ENCODE measurements around the gene SLC2A13. TPM values are rescaled to one million over a fixed set of nuclear protein-coding genes. Genes with fewer than 3 reads are reported as not detected.

Gene SLC2A13
- total and polyA plus RNA-seq, 10 of the 15 experiments (the other 5 are each of a cell fraction or from before 2014, with no cell fraction given) = 0.05 to 3.7 (median 0.25) TPM

DNA sequence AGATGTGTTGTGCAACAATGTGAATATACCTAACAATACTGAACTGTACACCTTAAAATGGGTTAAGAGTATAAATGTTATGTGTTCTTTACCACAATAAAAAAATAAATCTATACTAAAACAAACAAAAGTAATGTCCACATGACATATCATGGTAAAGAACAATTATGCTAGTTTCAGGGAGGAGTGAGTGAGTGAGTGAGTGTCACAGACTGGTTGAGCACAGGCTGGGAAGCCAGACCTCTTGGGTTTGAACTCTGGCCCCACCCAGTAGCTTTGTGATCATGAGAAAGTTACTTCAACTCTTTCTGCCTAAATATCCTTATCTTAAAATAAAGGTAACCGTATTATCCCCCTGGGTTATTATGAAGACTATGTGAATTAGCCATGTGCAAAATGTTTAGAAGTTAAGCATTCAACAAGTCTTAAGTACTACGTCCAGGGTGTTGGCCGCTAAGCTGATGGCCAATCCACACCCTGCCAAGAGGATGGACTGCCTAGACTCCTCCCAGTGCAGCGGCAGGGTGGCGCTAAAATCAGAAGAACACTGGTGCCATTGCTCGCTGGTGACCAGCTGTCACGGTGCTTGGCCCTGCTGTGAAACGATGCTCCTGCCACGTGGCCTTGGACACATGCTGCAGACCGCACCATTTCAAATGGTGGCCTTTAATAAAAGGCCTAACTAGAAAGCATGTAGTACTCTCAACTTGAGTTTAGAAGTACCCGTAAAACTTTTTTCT is 7.3 kb downstream of the SLC2A13 start:
- no peaks in the 10 kb centered on the region for H3K27me3 ChIP-seq (replicated peaks in 1 of 2; ENCODE audit: control insufficient read depth in 2 of 2, insufficient read depth in 2 of 2, low read length in 1 of 2)
- WGBS (ENCODE audit: insufficient coverage, insufficient replicate concordance, low lambda C conversion rate, missing lambda C conversion rate) = 92% methylated on average over 11 of the region's 11 CpGs
- H3K27ac ChIP-seq (ENCODE audit: control insufficient read depth, insufficient read depth) = no peak overlapping the region
- POLR2A ChIA-PET = no interaction called here
- ATAC-seq = no peak
- in situ Hi-C loops (cut with MboI) = no loop called here
- no peak for DNase-seq (ENCODE audit: low read depth, low spot score)
- no peak overlapping the region for H3K4me3 ChIP-seq
- no peak overlapping the region for H3K4me2 ChIP-seq (ENCODE audit: control insufficient read depth, insufficient read depth)
- H3K36me3 ChIP-seq (ENCODE audit: control insufficient read depth in 2 of 2, insufficient read depth in 2 of 2, low read length in 1 of 2) = no peaks in the 10 kb centered on the region
- BruUV-seq (replicated peaks) = no TSS peak
- no peaks in the 10 kb centered on the region for H3K9me3 ChIP-seq (replicated peaks; ENCODE audit: control insufficient read depth, insufficient read depth, low read length)
- CTCF ChIA-PET = no interaction called here
- H3K79me2 ChIP-seq (ENCODE audit: control insufficient read depth, insufficient read depth, low read length) = no peaks in the 10 kb centered on the region
- intact Hi-C loops (cut with micrococcal nuclease; ENCODE audit: unreplicated experiment) = no loop called here
- H3K9ac ChIP-seq (ENCODE audit: control insufficient read depth, insufficient read depth, low read length) = no peak overlapping the region
- H3K4me1 ChIP-seq (ENCODE audit: control insufficient read depth, insufficient read depth, low read length) = no peaks in the 10 kb centered on the region
- FAIRE-seq = no peak
- RAD21 ChIA-PET (ENCODE audit: unreplicated experiment) = interaction anchor here (1.1 kb wide), 1 partner anchor 87 kb away, joined by 3 read pairs; no protein-coding TSS in a partner anchor
- no peak overlapping the region for H2AFZ ChIP-seq (ENCODE audit: control insufficient read depth, low read depth, low read length)
- no peaks in the 10 kb centered on the region for H4K20me1 ChIP-seq (ENCODE audit: control insufficient read depth, insufficient read depth)
- SMC1A ChIA-PET (ENCODE audit: uncharacterized antibody, unreplicated experiment) = interaction anchor here (0.6 kb wide), 1 partner anchor 103 kb away, joined by 3 read pairs; no protein-coding TSS in a partner anchor
- TF ChIP-seq IRF3 (IDR thresholded peaks at IDR 0.05) = no peak
- no peak for TF ChIP-seq ATF2 (IDR thresholded peaks at IDR 0.05; ENCODE audit: low read length)
- no peak for TF ChIP-seq RUNX3 (IDR thresholded peaks at IDR 0.05; ENCODE audit: low read length)
- no peak for TF ChIP-seq IKZF2 (IDR thresholded peaks at IDR 0.05)
- no peak for TF ChIP-seq ASH2L (IDR thresholded peaks at IDR 0.05; ENCODE audit: borderline replicate concordance, low read depth)
- TF ChIP-seq TARDBP (IDR thresholded peaks at IDR 0.05; ENCODE audit: borderline replicate concordance) = no peak
- TF ChIP-seq, protein P1, sequence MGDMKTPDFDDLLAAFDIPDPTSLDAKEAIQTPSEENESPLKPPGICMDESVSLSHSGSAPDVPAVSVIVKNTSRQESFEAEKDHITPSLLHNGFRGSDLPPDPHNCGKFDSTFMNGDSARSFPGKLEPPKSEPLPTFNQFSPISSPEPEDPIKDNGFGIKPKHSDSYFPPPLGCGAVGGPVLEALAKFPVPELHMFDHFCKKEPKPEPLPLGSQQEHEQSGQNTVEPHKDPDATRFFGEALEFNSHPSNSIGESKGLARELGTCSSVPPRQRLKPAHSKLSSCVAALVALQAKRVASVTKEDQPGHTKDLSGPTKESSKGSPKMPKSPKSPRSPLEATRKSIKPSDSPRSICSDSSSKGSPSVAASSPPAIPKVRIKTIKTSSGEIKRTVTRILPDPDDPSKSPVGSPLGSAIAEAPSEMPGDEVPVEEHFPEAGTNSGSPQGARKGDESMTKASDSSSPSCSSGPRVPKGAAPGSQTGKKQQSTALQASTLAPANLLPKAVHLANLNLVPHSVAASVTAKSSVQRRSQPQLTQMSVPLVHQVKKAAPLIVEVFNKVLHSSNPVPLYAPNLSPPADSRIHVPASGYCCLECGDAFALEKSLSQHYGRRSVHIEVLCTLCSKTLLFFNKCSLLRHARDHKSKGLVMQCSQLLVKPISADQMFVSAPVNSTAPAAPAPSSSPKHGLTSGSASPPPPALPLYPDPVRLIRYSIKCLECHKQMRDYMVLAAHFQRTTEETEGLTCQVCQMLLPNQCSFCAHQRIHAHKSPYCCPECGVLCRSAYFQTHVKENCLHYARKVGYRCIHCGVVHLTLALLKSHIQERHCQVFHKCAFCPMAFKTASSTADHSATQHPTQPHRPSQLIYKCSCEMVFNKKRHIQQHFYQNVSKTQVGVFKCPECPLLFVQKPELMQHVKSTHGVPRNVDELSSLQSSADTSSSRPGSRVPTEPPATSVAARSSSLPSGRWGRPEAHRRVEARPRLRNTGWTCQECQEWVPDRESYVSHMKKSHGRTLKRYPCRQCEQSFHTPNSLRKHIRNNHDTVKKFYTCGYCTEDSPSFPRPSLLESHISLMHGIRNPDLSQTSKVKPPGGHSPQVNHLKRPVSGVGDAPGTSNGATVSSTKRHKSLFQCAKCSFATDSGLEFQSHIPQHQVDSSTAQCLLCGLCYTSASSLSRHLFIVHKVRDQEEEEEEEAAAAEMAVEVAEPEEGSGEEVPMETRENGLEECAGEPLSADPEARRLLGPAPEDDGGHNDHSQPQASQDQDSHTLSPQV (IDR thresholded peaks at IDR 0.05) = no peak
- no peak for TF ChIP-seq POLR2AphosphoS2 (IDR thresholded peaks at IDR 0.05; ENCODE audit: low read depth, low read length)
- no peak for TF ChIP-seq SMARCA5 (IDR thresholded peaks at IDR 0.05)
- TF ChIP-seq FOXM1 (IDR thresholded peaks at IDR 0.05; ENCODE audit: low read depth, low read length) = no peak
- TF ChIP-seq, protein P2, sequence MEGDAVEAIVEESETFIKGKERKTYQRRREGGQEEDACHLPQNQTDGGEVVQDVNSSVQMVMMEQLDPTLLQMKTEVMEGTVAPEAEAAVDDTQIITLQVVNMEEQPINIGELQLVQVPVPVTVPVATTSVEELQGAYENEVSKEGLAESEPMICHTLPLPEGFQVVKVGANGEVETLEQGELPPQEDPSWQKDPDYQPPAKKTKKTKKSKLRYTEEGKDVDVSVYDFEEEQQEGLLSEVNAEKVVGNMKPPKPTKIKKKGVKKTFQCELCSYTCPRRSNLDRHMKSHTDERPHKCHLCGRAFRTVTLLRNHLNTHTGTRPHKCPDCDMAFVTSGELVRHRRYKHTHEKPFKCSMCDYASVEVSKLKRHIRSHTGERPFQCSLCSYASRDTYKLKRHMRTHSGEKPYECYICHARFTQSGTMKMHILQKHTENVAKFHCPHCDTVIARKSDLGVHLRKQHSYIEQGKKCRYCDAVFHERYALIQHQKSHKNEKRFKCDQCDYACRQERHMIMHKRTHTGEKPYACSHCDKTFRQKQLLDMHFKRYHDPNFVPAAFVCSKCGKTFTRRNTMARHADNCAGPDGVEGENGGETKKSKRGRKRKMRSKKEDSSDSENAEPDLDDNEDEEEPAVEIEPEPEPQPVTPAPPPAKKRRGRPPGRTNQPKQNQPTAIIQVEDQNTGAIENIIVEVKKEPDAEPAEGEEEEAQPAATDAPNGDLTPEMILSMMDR (IDR thresholded peaks at IDR 0.05 in 2 of 3, conservative IDR thresholded peaks at IDR 0.05 in 1 of 3; ENCODE audit: control insufficient read depth in 2 of 3, extremely low read depth in 1 of 3, insufficient read depth in 1 of 3, low read depth in 3 of 3, low read length in 3 of 3) = no peak
- TF ChIP-seq ZSCAN29 (IDR thresholded peaks at IDR 0.05) = no peak
- no peak for TF ChIP-seq BCL3 (IDR thresholded peaks at IDR 0.05; ENCODE audit: borderline replicate concordance, insufficient read depth, low read depth, low read length, poor library complexity, severe bottlenecking)

Data from GM12878 (cell line).